PC-9 (cell line): Measurements from ENCODE around the gene UVRAG. TPM values are rescaled to one million over a fixed set of nuclear protein-coding genes. Genes with fewer than 3 reads are reported as not detected.

Experiments
- BruUV-seq: library from RNA; stranded (reverse); fragments of 400-500 nt; replicated peaks from 2 replicates; lab custom pipeline; 2021; lab: Mats Ljungman, UMichigan
- CTCF ChIA-PET: fragments of 300-600 bp; sonication (Branson Sonifier 250); formaldehyde crosslinking; loops from one replicate; lab custom pipeline; 2022; ENCODE audit warnings: antibody characterized with exemption; lab: Charles Lee
- POLR2A ChIA-PET: fragments of 300-600 bp; sonication (Branson Sonifier 250); formaldehyde crosslinking; loops from one replicate; lab custom pipeline; 2022; ENCODE audit warnings: antibody characterized with exemption; ENCODE audit not compliant: unreplicated experiment; lab: Charles Lee
- DNase-seq, 2 experiments: peaks; one replicate each; pipeline versions ENCODE4 v3.0.0 to v3.0.0-alpha.2; 2015 to 2022; ENCODE audit warnings: mixed read lengths in 1 of 2
- H2AFZ ChIP-seq: fragments of 200-600 bp; sonication (generic); 2 replicates; pipeline ENCODE4 v1.8.1; 2017; ENCODE audit warnings: antibody characterized with exemption
- H3F3A ChIP-seq: fragments of 200-600 bp; sonication (generic); 2 replicates; pipeline ENCODE4 v1.8.1; 2017; ENCODE audit warnings: antibody characterized with exemption, mild to moderate bottlenecking, low read depth; ENCODE audit not compliant: insufficient read depth
- H3K27ac ChIP-seq: fragments of 200-600 bp; sonication (generic); 2 replicates; pipeline ENCODE4 v1.6.1; 2016; ENCODE audit warnings: mixed run types
- H3K27me3 ChIP-seq: fragments of 200-600 bp; sonication (generic); 2 replicates; pipeline ENCODE4 v1.6.1; 2016; ENCODE audit warnings: low read depth, mixed run types; ENCODE audit not compliant: insufficient read depth
- H3K36me3 ChIP-seq: fragments of 200-600 bp; sonication (generic); 2 replicates; pipeline ENCODE4 v1.6.1; 2016; ENCODE audit warnings: low read depth, mixed run types
- H3K4me1 ChIP-seq: fragments of 200-600 bp; sonication (generic); replicated peaks from 2 replicates; pipeline ENCODE4 v1.6.1; 2016; ENCODE audit warnings: mixed run types; ENCODE audit not compliant: insufficient read depth
- H3K4me2 ChIP-seq: fragments of 200-600 bp; sonication (generic); 2 replicates; pipeline ENCODE4 v1.6.1; 2017; ENCODE audit warnings: mixed run types
- H3K4me3 ChIP-seq: fragments of 200-600 bp; sonication (generic); 2 replicates; pipeline ENCODE4 v1.6.1; 2016; ENCODE audit warnings: mixed run types
- H3K79me2 ChIP-seq: fragments of 200-600 bp; sonication (generic); 2 replicates; pipeline ENCODE4 v1.6.1; 2017; ENCODE audit warnings: low read depth, mixed run types
- H3K9me2 ChIP-seq: fragments of 200-600 bp; sonication (generic); 2 replicates; pipeline ENCODE4 v1.8.1; 2017; ENCODE audit warnings: mild to moderate bottlenecking; ENCODE audit not compliant: insufficient read depth
- H3K9me3 ChIP-seq: fragments of 200-600 bp; sonication (generic); 2 replicates; pipeline ENCODE4 v1.8.1; 2016; ENCODE audit warnings: low read depth; ENCODE audit not compliant: insufficient read depth
- H4K20me1 ChIP-seq: fragments of 200-600 bp; sonication (generic); 2 replicates; pipeline ENCODE4 v1.8.1; 2017; ENCODE audit not compliant: insufficient read depth
- CTCF ChIP-seq: fragments of 200-600 bp; sonication (generic); conservative IDR thresholded peaks from 2 replicates; pipeline ENCODE4 v1.6.1; 2017; ENCODE audit warnings: mixed run types, antibody characterized with exemption, mild to moderate bottlenecking, moderate library complexity
- EZH2 ChIP-seq: fragments of 200-600 bp; sonication (generic); IDR thresholded peaks from 2 replicates; pipeline ENCODE4 v1.8.0; 2017; ENCODE audit warnings: antibody characterized with exemption, low read depth
- intact Hi-C: fragments of 100-400 bp; cut with micrococcal nuclease; formaldehyde crosslinking; loops from one replicate; pipeline ENCODE4 v1.10.0; 2022; ENCODE audit not compliant: unreplicated experiment
- total RNA-seq: library from RNA; stranded (reverse); gene quantifications from 2 replicates; pipeline ENCODE4 v1.2.3, GENCODE V29; 2021

The UVRAG gene
- total RNA-seq, 1 experiment from 2014 or later: 20.4 TPM

GRCh38 chr11:76131671-76132631 is 316.9 kb downstream of the UVRAG start:
- H4K20me1 ChIP-seq: no peaks in the 10 kb centered on the region
- H3K36me3 ChIP-seq: no peaks in the 10 kb centered on the region
- no peaks in the 10 kb centered on the region for H3K79me2 ChIP-seq
- peaks cover 8% of the 10 kb centered on the region; the same call in 1 of the 2 replicates for H3K4me1 ChIP-seq
- H3F3A ChIP-seq: no peaks in the 10 kb centered on the region
- H2AFZ ChIP-seq: no peak overlapping the region
- intact Hi-C loops: no loop called here
- H3K27ac ChIP-seq: no peak overlapping the region
- POLR2A ChIA-PET: no interaction called here
- no peak overlapping the region for H3K4me3 ChIP-seq
- no peaks in the 10 kb centered on the region for H3K27me3 ChIP-seq
- CTCF ChIA-PET: no interaction called here
- TF ChIP-seq CTCF (no peak), EZH2 (no peak)
- BruUV-seq: no TSS peak
- H3K9me3 ChIP-seq: no peaks in the 10 kb centered on the region
- no peak overlapping the region for H3K4me2 ChIP-seq
- no peaks in the 10 kb centered on the region for H3K9me2 ChIP-seq
- DNase-seq: no peak

GRCh38 chr11:76134239-76134638 is 319.2 kb downstream of the UVRAG start:
- Histone ChIP-seq H4K20me1 (no peaks in the 10 kb centered on the region), H3K9me2 (no peaks in the 10 kb centered on the region), H3F3A (no peaks in the 10 kb centered on the region), H3K36me3 (no peaks in the 10 kb centered on the region), H3K27me3 (no peaks in the 10 kb centered on the region), H3K27ac (no peak overlapping the region), H2AFZ (no peak overlapping the region), H3K4me1 (peaks cover 8% of the 10 kb centered on the region; the same call in 1 of the 2 replicates), H3K4me3 (no peak overlapping the region), H3K79me2 (no peaks in the 10 kb centered on the region), H3K9me3 (no peaks in the 10 kb centered on the region), H3K4me2 (no peak overlapping the region)
- no TSS peak for BruUV-seq
- no peak for TF ChIP-seq CTCF
- TF ChIP-seq EZH2: no peak
- ChIA-PET CTCF (interaction anchor here (0.7 kb wide), 1 partner anchor 245 kb away, joined by 7 read pairs; no protein-coding TSS in a partner anchor), POLR2A (no interaction called here)
- intact Hi-C loops: no loop called here
- no peak for DNase-seq

GRCh38 chr11:76135491-76135890 is 320.5 kb downstream of the UVRAG start:
- no peaks in the 10 kb centered on the region for H3K9me3 ChIP-seq
- CTCF ChIA-PET: no interaction called here

More at GRCh38 chr11:76135491-76135890, 320.5 kb downstream of the UVRAG start:
- POLR2A ChIA-PET: no interaction called here
- Histone ChIP-seq H2AFZ (no peak overlapping the region), H3K9me2 (no peaks in the 10 kb centered on the region), H3K27me3 (no peaks in the 10 kb centered on the region), H3K36me3 (no peaks in the 10 kb centered on the region), H3K4me3 (no peak overlapping the region), H4K20me1 (no peaks in the 10 kb centered on the region), H3K4me2 (no peak overlapping the region), H3K27ac (no peak overlapping the region), H3F3A (no peaks in the 10 kb centered on the region), H3K79me2 (no peaks in the 10 kb centered on the region), H3K4me1 (peaks cover 8% of the 10 kb centered on the region; the same call in 1 of the 2 replicates)
- DNase-seq: no peak
- intact Hi-C loops: no loop called here
- TF ChIP-seq EZH2 (no peak), CTCF (no peak)
- BruUV-seq: no TSS peak
